Activated CD8-positive, alpha-beta T cell treated with anti-CD3 and anti-CD28 coated beads, Interleukin-2, amount 10 ng/mL, durations not matched to agents 7 days and 5 days (primary cell): ENCODE data around the gene MRPL43. TPM values are rescaled to one million over a fixed set of nuclear protein-coding genes. Genes with fewer than 3 reads are reported as not detected.

Source experiments
- ATAC-seq: fragments of 150-1000 bp; cut with Tn5 transposase; one replicate; pipeline ENCODE4 v1.10.0; 2021; ENCODE audit warnings: moderate library complexity
- CTCF ChIA-PET: fragments of 350-600 bp; sonication (Branson Sonifier 250); formaldehyde crosslinking; loops from one replicate; lab custom pipeline; 2021; ENCODE audit warnings: antibody characterized with exemption; lab: Charles Lee
- POLR2A ChIA-PET: fragments of 350-600 bp; sonication (Branson Sonifier 250); formaldehyde crosslinking; loops from one replicate; lab custom pipeline; 2021; ENCODE audit warnings: antibody characterized with exemption; lab: Charles Lee
- DNase-seq: peaks from one replicate; pipeline ENCODE4 v3.0.0-alpha.2; 2020
- H3K27ac Mint-ChIP-seq: one replicate; pipeline ENCODE4 v1.8.0; 2021; ENCODE audit warnings: mild to moderate bottlenecking, mixed read lengths
- H3K27me3 Mint-ChIP-seq: one replicate; pipeline ENCODE4 v1.8.0; 2021; ENCODE audit warnings: low read depth, mixed read lengths
- H3K36me3 Mint-ChIP-seq: one replicate; pipeline ENCODE4 v1.8.0; 2021; ENCODE audit warnings: low read depth, mixed read lengths
- H3K4me1 Mint-ChIP-seq: one replicate; pipeline ENCODE4 v1.8.0; 2021; ENCODE audit warnings: low read depth, mixed read lengths
- H3K4me3 Mint-ChIP-seq: one replicate; pipeline ENCODE4 v1.8.0; 2021; ENCODE audit warnings: mild to moderate bottlenecking, mixed read lengths
- H3K9me3 Mint-ChIP-seq: one replicate; pipeline ENCODE4 v1.8.0; 2022; ENCODE audit warnings: mixed read lengths; ENCODE audit not compliant: insufficient read depth
- total RNA-seq, 2 experiments: library from RNA; stranded (reverse); gene quantifications; one replicate each; pipeline ENCODE4 v1.2.3, GENCODE V29; 2021

Gene MRPL43
- total RNA-seq, 2 experiments from 2014 or later: 46.1 to 48.9 TPM

DNA sequence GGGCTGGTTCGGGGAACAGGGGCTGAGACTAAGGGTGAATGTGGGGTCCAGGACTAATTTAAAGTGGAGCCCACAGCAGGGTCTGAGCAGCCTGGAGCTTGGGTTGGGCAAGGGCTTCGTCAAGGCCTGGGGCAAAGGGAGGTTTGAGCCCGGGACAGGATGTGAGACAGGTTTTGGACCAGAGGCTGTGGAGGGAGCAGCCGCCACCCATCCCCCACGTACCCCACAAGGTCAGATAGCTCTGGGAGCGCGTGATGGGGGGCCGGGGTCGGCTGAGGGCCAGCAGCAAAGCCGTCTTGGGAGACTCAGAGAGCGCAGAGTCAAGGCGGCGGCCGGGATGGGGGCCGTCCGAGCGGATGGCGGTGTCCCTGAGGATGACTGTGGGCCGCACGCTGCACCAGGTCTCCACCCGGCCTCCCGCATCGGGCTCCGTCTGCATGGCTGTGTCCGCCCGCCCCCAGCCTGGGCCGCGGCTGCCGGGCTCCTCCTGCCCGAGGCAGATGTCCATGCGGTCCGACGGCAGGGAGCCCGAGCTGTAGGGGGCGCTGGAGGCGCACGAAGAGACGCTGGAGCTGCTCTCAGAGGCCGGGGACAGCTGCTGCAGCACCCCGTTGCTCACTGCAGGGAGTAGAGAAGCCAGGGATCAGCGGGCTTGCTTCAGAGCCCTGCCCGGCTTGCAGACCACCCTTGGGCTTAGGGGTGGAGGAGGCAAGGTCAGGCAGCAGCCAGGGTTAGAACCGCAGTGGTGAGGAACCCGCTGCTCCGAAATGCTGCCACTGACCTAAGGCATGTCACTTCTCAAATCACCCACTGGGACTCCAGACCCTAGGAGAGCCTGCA lies 31.5 kb upstream of the MRPL43 start:
- ATAC-seq: peak; percentile 90
- peak; percentile 83 for DNase-seq
- Mint-ChIP-seq H3K4me3 (no peak overlapping the region), H3K27me3 (peaks cover 43% of the 10 kb centered on the region), H3K4me1 (peaks cover 10% of the 10 kb centered on the region), H3K27ac (no peak overlapping the region), H3K9me3 (no peaks in the 10 kb centered on the region), H3K36me3 (no peaks in the 10 kb centered on the region)
- CTCF ChIA-PET: interaction anchor here (0.6 to 6.8 kb wide), 23 partner anchors 11 to 569 kb away, joined by 3 to 169 read pairs (median 5); partner anchors contain the start of genes DPCD, KAZALD1, LZTS2 and PDZD7
- POLR2A ChIA-PET: no interaction called here

DNA sequence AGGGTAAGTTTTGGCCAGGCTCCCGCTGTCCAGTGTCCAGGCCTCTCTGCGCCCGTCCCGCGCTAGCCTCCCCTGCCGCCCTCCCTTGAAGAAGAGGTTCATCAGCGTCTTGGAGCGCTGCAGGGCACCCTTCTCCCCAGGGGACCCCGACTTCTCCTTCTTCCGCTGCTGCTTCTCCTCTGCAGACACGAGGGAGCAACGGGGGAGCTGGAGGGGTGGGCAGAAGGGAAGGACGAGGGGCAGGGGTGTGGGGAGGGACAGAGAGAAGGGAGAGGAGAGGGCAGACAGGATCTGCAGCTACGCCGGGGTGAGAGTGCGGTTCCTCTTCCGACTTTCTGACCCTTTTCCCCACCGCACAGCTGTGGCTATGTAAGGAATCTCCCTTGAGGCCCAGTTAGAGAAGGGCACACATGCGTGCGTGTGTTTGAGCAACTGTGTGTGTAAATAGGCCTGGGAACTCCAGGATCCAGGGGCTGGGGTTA lies 30.9 kb upstream of the MRPL43 start:
- CTCF ChIA-PET: interaction anchor here (0.8 to 6.8 kb wide), 14 partner anchors 10 to 73 kb away, joined by 3 to 169 read pairs (median 6); partner anchors contain the start of genes KAZALD1, LZTS2, PDZD7 and SFXN3
- Mint-ChIP-seq H3K9me3 (no peaks in the 10 kb centered on the region), H3K27me3 (peaks cover 45% of the 10 kb centered on the region), H3K36me3 (no peaks in the 10 kb centered on the region), H3K4me3 (no peak overlapping the region), H3K27ac (no peak overlapping the region), H3K4me1 (peaks cover 14% of the 10 kb centered on the region)
- POLR2A ChIA-PET: no interaction called here
- no peak for DNase-seq
- no peak for ATAC-seq

GRCh38 chr10:101016814-101017213 lies 29.5 kb upstream of the MRPL43 start:
- Mint-ChIP-seq H3K36me3 (no peaks in the 10 kb centered on the region), H3K4me1 (peaks cover 21% of the 10 kb centered on the region), H3K27ac (no peak overlapping the region), H3K27me3 (peaks cover 46% of the 10 kb centered on the region), H3K4me3 (no peak overlapping the region), H3K9me3 (no peaks in the 10 kb centered on the region)
- DNase-seq (no peak), ATAC-seq (no peak)
- POLR2A ChIA-PET: no interaction called here
- CTCF ChIA-PET: interaction anchor here (1.0 to 6.8 kb wide), 7 partner anchors 9 to 482 kb away, joined by 3 to 169 read pairs (median 6); partner anchors contain the start of genes LZTS2, PDZD7 and SFXN3

GRCh38 chr10:101015582-101015973 lies 28.3 kb upstream of the MRPL43 start:
- peaks cover 46% of the 10 kb centered on the region for H3K27me3 Mint-ChIP-seq
- no peak overlapping the region for H3K27ac Mint-ChIP-seq
- H3K4me1 Mint-ChIP-seq: peaks cover 21% of the 10 kb centered on the region
- H3K9me3 Mint-ChIP-seq: no peaks in the 10 kb centered on the region
- H3K4me3 Mint-ChIP-seq: no peak overlapping the region
- CTCF ChIA-PET: interaction anchor here (0.6 to 6.8 kb wide), 13 partner anchors 16 to 134 kb away, joined by 3 to 169 read pairs (median 5); partner anchors contain the start of genes KAZALD1, LZTS2, PDZD7 and SEMA4G
- no peak for DNase-seq
- POLR2A ChIA-PET: no interaction called here
- H3K36me3 Mint-ChIP-seq: no peaks in the 10 kb centered on the region
- ATAC-seq: no peak

- ChIA-PET POLR2A (no interaction called here), CTCF (interaction anchor here (0.6 to 6.8 kb wide), 34 partner anchors 8 to 219 kb away, joined by 3 to 169 read pairs (median 4); partner anchors contain the start of genes KAZALD1, LZTS2, MRPL43 and PDZD7)
- no peak for DNase-seq
- Mint-ChIP-seq H3K36me3 (no peaks in the 10 kb centered on the region), H3K27me3 (peaks cover 46% of the 10 kb centered on the region), H3K9me3 (no peaks in the 10 kb centered on the region), H3K27ac (no peak overlapping the region), H3K4me1 (peaks cover 21% of the 10 kb centered on the region), H3K4me3 (no peak overlapping the region)
- ATAC-seq: no peak
Measured at GRCh38 chr10:101014966-101015581, 27.8 kb upstream of the MRPL43 start.

GRCh38 chr10:101014230-101014884 lies 27.1 kb upstream of the MRPL43 start:
- Mint-ChIP-seq H3K4me3 (no peak overlapping the region), H3K27ac (no peak overlapping the region), H3K9me3 (no peaks in the 10 kb centered on the region), H3K4me1 (peaks cover 21% of the 10 kb centered on the region), H3K36me3 (no peaks in the 10 kb centered on the region), H3K27me3 (peaks cover 43% of the 10 kb centered on the region)
- ATAC-seq: peak; percentile 24
- DNase-seq: peak; percentile 81
- ChIA-PET POLR2A (no interaction called here), CTCF (interaction anchor here (0.6 to 6.8 kb wide), 33 partner anchors 8 to 452 kb away, joined by 3 to 169 read pairs (median 4); partner anchors contain the start of genes KAZALD1, LZTS2, MRPL43 and PDZD7)

DNA sequence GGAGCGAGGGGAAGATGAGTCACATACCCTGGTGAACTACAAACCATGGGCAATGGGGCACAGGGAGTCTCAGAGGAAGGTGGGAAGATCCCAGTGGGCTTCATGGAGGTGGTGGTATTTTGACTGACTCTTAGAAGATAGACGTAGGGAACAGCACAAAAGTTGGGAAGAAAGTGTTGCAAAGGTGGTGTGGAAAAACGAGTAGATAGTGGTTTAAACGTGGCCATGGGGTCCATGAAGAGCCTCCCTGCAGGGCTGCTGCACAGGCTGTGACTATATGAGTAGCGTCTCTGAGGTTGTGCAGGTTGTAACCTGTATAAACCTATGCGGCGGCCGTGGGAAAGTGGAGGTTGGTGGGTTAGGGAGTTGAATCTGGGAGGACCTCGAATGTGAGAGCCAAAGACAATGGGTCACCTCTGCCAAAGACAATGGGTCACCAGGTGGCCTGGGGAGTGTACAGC lies 26.1 kb upstream of the MRPL43 start:
- Mint-ChIP-seq H3K4me3 (no peak overlapping the region), H3K27ac (no peak overlapping the region), H3K9me3 (no peaks in the 10 kb centered on the region), H3K36me3 (no peaks in the 10 kb centered on the region), H3K4me1 (peaks cover 18% of the 10 kb centered on the region), H3K27me3 (peaks cover 37% of the 10 kb centered on the region)
- DNase-seq (no peak), ATAC-seq (no peak)
- CTCF ChIA-PET: interaction anchor here (1.3 to 6.8 kb wide), 7 partner anchors 15 to 453 kb away, joined by 4 to 169 read pairs (median 7); partner anchors contain the start of genes LZTS2, MRPL43, PDZD7 and SEMA4G
- POLR2A ChIA-PET: no interaction called here

GRCh38 chr10:101012525-101013364 lies 25.4 kb upstream of the MRPL43 start:
- Mint-ChIP-seq H3K4me3 (no peak overlapping the region), H3K27me3 (peaks cover 31% of the 10 kb centered on the region), H3K27ac (no peak overlapping the region), H3K36me3 (no peaks in the 10 kb centered on the region), H3K9me3 (no peaks in the 10 kb centered on the region), H3K4me1 (peaks cover 16% of the 10 kb centered on the region)
- ATAC-seq: peak; percentile 94
- ChIA-PET POLR2A (no interaction called here), CTCF (interaction anchor here (1.5 to 1.9 kb wide), 3 partner anchors 10 to 15 kb away, joined by 4 to 16 read pairs (median 4); partner anchors contain the start of gene LZTS2)
- DNase-seq: peak; percentile 88

DNA sequence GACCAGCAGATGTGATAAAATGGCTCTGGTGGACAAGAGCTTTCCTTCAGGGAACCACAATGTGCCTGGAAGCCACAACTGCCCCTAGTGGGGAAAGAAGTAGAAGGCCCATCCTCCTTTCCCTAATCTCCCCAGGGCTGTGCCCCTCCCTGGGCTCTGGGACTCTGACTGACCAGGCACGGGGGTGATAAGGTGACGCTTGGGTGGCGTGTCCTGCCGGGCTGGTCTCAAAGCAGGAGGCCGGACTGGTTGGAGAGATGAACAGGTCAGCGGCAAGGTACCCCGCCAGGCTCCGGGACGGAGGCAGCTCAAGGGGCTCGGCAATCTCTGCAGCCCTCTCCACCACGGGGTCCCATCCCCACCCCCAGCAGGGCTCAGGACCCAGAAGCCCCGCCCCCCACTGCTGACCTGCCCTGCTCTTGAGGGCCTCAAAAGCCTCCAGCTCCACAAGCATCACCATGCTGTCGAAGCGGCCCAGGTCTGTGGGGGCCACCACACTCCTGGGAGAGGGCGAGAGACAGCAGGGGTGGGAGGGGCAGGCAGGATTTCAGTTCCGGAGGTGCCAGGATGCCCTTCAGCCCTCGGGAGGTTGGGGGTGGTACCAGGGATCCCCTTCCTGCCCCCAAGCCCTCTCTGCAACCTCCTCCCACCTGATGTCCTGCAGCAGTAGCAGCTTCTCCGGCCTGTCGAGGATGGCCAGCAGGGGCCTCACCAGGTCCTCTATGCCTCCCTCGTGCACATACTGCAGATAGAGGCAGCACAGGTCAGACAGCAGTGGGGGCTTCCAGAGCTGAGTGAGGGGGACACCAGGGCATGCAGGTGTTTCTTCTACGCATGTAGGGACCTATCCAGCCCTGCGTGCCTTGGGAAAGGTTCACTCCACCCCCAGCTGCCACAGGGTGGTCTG lies 24.5 kb upstream of the MRPL43 start:
- no peaks in the 10 kb centered on the region for H3K9me3 Mint-ChIP-seq
- no peaks in the 10 kb centered on the region for H3K36me3 Mint-ChIP-seq
- H3K4me1 Mint-ChIP-seq: peaks cover 16% of the 10 kb centered on the region
- ChIA-PET POLR2A (interaction anchor here (1.0 kb wide), 1 partner anchor 15 kb away, joined by 3 read pairs; no protein-coding TSS in a partner anchor), CTCF (interaction anchor here (1.5 to 1.9 kb wide), 4 partner anchors 9 to 84 kb away, joined by 3 to 16 read pairs (median 4); partner anchors contain the start of gene LZTS2)
- H3K27me3 Mint-ChIP-seq: peaks cover 23% of the 10 kb centered on the region
- H3K4me3 Mint-ChIP-seq: no peak overlapping the region
- ATAC-seq (no peak), DNase-seq (no peak)
- no peak overlapping the region for H3K27ac Mint-ChIP-seq
